IgD-negative memory B cell (primary cell): ENCODE measurements around the gene HIPK3. TPM values are rescaled to one million over a fixed set of nuclear protein-coding genes. Genes with fewer than 3 reads are reported as not detected.
"Not testable (repeated sequence)": the region's sequence is repeated elsewhere in the genome, so short reads cannot be mapped to it uniquely, and the experiment has no call there.

Source experiments
- H3K27ac Mint-ChIP-seq, 3 donors: one replicate each; pipeline ENCODE4 v1.8.0; 2020 to 2022; ENCODE audit warnings: mild to moderate bottlenecking in 3 of 3, mixed read lengths in 3 of 3, moderate library complexity in 1 of 3
- H3K27me3 Mint-ChIP-seq: one replicate; pipeline ENCODE4 v1.8.0; 2021; ENCODE audit warnings: mixed read lengths
- H3K36me3 Mint-ChIP-seq: one replicate; pipeline ENCODE4 v1.8.0; 2020; ENCODE audit warnings: mild to moderate bottlenecking, mixed read lengths
- H3K4me1 Mint-ChIP-seq, 3 donors: one replicate each; pipeline ENCODE4 v1.8.0; 2020 to 2022; ENCODE audit warnings: mixed read lengths in 3 of 3, mild to moderate bottlenecking in 1 of 3
- H3K4me3 Mint-ChIP-seq, 4 donors: one replicate each; pipeline ENCODE4 v1.8.0; 2020 to 2022; ENCODE audit warnings: mild to moderate bottlenecking in 4 of 4, mixed read lengths in 4 of 4, moderate library complexity in 3 of 4
- H3K9me3 Mint-ChIP-seq, 3 donors: one replicate each; pipeline ENCODE4 v1.8.0; 2020 to 2021; ENCODE audit warnings: mixed read lengths in 3 of 3, mild to moderate bottlenecking in 1 of 3
- polyA plus RNA-seq: library from polyadenylated mRNA; unstranded; fragments of 300-500 nt; fragmentation: Illumina TruSeq; gene quantifications from one replicate; pipeline ENCODE4 v1.2.3, GENCODE V29; 2021

HIPK3 gene
- polyA plus RNA-seq, 1 donor from 2014 or later: 26.9 TPM

- not testable (repeated sequence) for H3K9me3 Mint-ChIP-seq, H3K4me3 Mint-ChIP-seq, H3K27ac Mint-ChIP-seq, H3K36me3 Mint-ChIP-seq, H3K4me1 Mint-ChIP-seq
- peaks cover 12% of the 10 kb centered on the region for H3K27me3 Mint-ChIP-seq
Measured at GRCh38 chr11:33243654-33244053, 13.5 kb upstream of the HIPK3 start.

- no peaks in the 10 kb centered on the region for H3K9me3 Mint-ChIP-seq
- H3K4me1 Mint-ChIP-seq: no peaks in the 10 kb centered on the region
- H3K27me3 Mint-ChIP-seq: peaks cover 12% of the 10 kb centered on the region
- H3K4me3 Mint-ChIP-seq: no peak overlapping the region
- no peak overlapping the region for H3K27ac Mint-ChIP-seq
- H3K36me3 Mint-ChIP-seq: peaks cover 4% of the 10 kb centered on the region
Measured at GRCh38 chr11:33248416-33248971, 8.7 kb upstream of the HIPK3 start.

- Mint-ChIP-seq H3K36me3 (no peaks in the 10 kb centered on the region), H3K4me3 (peak overlapping the region; percentile 95 to 99 (median 96)), H3K27ac (peak overlapping the region; percentile 93 to 99 (median 99)), H3K9me3 (peaks cover 0 to 1% (median 0%) of the 10 kb centered on the region in 3 donors), H3K27me3 (no peaks in the 10 kb centered on the region), H3K4me1 (peaks cover 17 to 28% (median 19%) of the 10 kb centered on the region in 3 donors)
Measured at GRCh38 chr11:33256031-33256812, 959 bp upstream of the HIPK3 start.

GRCh38 chr11:33256813-33257159 is 395 bp upstream of the HIPK3 start:
- Mint-ChIP-seq H3K4me3 (peak overlapping the region; percentile 95 to 99 (median 96)), H3K27ac (peak overlapping the region; percentile 93 to 99 (median 99)), H3K4me1 (peaks cover 19 to 33% (median 25%) of the 10 kb centered on the region in 3 donors), H3K36me3 (no peaks in the 10 kb centered on the region), H3K27me3 (no peaks in the 10 kb centered on the region), H3K9me3 (peaks cover 0 to 3% (median 0%) of the 10 kb centered on the region in 3 donors)

GRCh38 chr11:33257897-33258630 is 883 bp downstream of the HIPK3 start:
- Mint-ChIP-seq H3K4me1 (peaks cover 23 to 41% (median 33%) of the 10 kb centered on the region in 3 donors), H3K36me3 (no peaks in the 10 kb centered on the region), H3K9me3 (peaks cover 0 to 3% (median 0%) of the 10 kb centered on the region in 3 donors), H3K27me3 (no peaks in the 10 kb centered on the region), H3K4me3 (peak overlapping the region; percentile 95 to 99 (median 98)), H3K27ac (peak overlapping the region; percentile 93 to 99 (median 98))

- H3K9me3 Mint-ChIP-seq: peaks cover 0 to 3% (median 0%) of the 10 kb centered on the region in 3 donors
- H3K27ac Mint-ChIP-seq: peak overlapping the region; percentile 93 to 99 (median 98)
- peaks cover 24 to 44% (median 36%) of the 10 kb centered on the region in 3 donors for H3K4me1 Mint-ChIP-seq
- peak overlapping the region; percentile 95 to 99 (median 96) for H3K4me3 Mint-ChIP-seq
- no peaks in the 10 kb centered on the region for H3K27me3 Mint-ChIP-seq
- H3K36me3 Mint-ChIP-seq: no peaks in the 10 kb centered on the region
Measured at GRCh38 chr11:33258631-33259205, 1.5 kb downstream of the HIPK3 start.

GRCh38 chr11:33259869-33260268 is 2.7 kb downstream of the HIPK3 start:
- H3K4me3 Mint-ChIP-seq: peak overlapping the region in 3 of 4 donors; percentile 75 to 99 (median 79)

GRCh38 chr11:33261350-33261749 is 4.2 kb downstream of the HIPK3 start:
- not testable (repeated sequence) for H3K27me3 Mint-ChIP-seq, H3K36me3 Mint-ChIP-seq, H3K9me3 Mint-ChIP-seq
- peaks cover 27 to 46% (median 38%) of the 10 kb centered on the region in 3 donors for H3K4me1 Mint-ChIP-seq
- peak overlapping the region in 2 of 3 donors; percentile 46 to 68 for H3K27ac Mint-ChIP-seq
- H3K4me3 Mint-ChIP-seq: peak overlapping the region in 1 of 4 donors; percentile 83

More at GRCh38 chr11:33259869-33260268, 2.7 kb downstream of the HIPK3 start:
- Mint-ChIP-seq H3K27me3 (no peaks in the 10 kb centered on the region), H3K36me3 (no peaks in the 10 kb centered on the region), H3K4me1 (peaks cover 29 to 50% (median 41%) of the 10 kb centered on the region in 3 donors), H3K9me3 (peaks cover 0 to 3% (median 0%) of the 10 kb centered on the region in 3 donors), H3K27ac (peak overlapping the region in 1 of 3 donors; percentile 41)

GRCh38 chr11:33262011-33262645 is 4.9 kb downstream of the HIPK3 start:
- Mint-ChIP-seq H3K9me3 (peaks cover 0 to 3% (median 0%) of the 10 kb centered on the region in 3 donors), H3K36me3 (no peaks in the 10 kb centered on the region), H3K27me3 (no peaks in the 10 kb centered on the region), H3K4me3 (peak overlapping the region in 2 of 4 donors; percentile 14 to 83), H3K27ac (peak overlapping the region in 1 of 3 donors; percentile 46), H3K4me1 (peaks cover 23 to 39% (median 35%) of the 10 kb centered on the region in 3 donors)

GRCh38 chr11:33263549-33263948 is 6.4 kb downstream of the HIPK3 start:
- Mint-ChIP-seq H3K27ac (no peak overlapping the region), H3K9me3 (peaks cover 0 to 3% (median 0%) of the 10 kb centered on the region in 3 donors), H3K4me1 (peaks cover 23 to 37% (median 34%) of the 10 kb centered on the region in 3 donors), H3K27me3 (no peaks in the 10 kb centered on the region), H3K4me3 (peak overlapping the region in 2 of 4 donors; percentile 52 to 65), H3K36me3 (no peaks in the 10 kb centered on the region)

GRCh38 chr11:33264926-33265325 is 7.7 kb downstream of the HIPK3 start:
- H3K27me3 Mint-ChIP-seq: no peaks in the 10 kb centered on the region
- H3K27ac Mint-ChIP-seq: no peak overlapping the region
- peaks cover 20 to 35% (median 35%) of the 10 kb centered on the region in 3 donors for H3K4me1 Mint-ChIP-seq
- no peak overlapping the region for H3K4me3 Mint-ChIP-seq
- no peaks in the 10 kb centered on the region for H3K36me3 Mint-ChIP-seq
- H3K9me3 Mint-ChIP-seq: peaks cover 0 to 3% (median 0%) of the 10 kb centered on the region in 3 donors

- Mint-ChIP-seq H3K36me3 (no peaks in the 10 kb centered on the region), H3K9me3 (no peaks in the 10 kb centered on the region), H3K27me3 (no peaks in the 10 kb centered on the region), H3K4me1 (peaks cover 17 to 27% (median 27%) of the 10 kb centered on the region in 3 donors), H3K4me3 (no peak overlapping the region), H3K27ac (no peak overlapping the region)
Measured at GRCh38 chr11:33266393-33267215, 9.4 kb downstream of the HIPK3 start.

- Mint-ChIP-seq H3K27ac (peak overlapping the region in 1 of 3 donors; percentile 84), H3K4me1 (peaks cover 16 to 18% (median 17%) of the 10 kb centered on the region in 3 donors), H3K36me3 (peaks cover 1% of the 10 kb centered on the region), H3K9me3 (no peaks in the 10 kb centered on the region), H3K27me3 (no peaks in the 10 kb centered on the region), H3K4me3 (no peak overlapping the region)
Measured at GRCh38 chr11:33268945-33269540, 11.9 kb downstream of the HIPK3 start.
